Heart right ventricle (tissue), 16 donors: Measurements from ENCODE around the gene THBD. TPM values are rescaled to one million over a fixed set of nuclear protein-coding genes. Genes with fewer than 3 reads are reported as not detected.
A peak's percentile ranks its signal among the peaks of the same experiment; 100 is the strongest.

ENCODE experiments used
- ATAC-seq, 8 donors: fragments of 200-7000 bp; cut with Tn5 transposase; one replicate each; pipeline ENCODE4 v1.9.1; 2020; ENCODE audit warnings: mild to moderate bottlenecking in 8 of 8, moderate library complexity in 8 of 8, moderate number of reproducible peaks in 1 of 8
- DNase-seq, 2 donors: peaks; one replicate each; pipeline ENCODE4 v3.0.0-alpha.2; 2020
- H3K27ac ChIP-seq, 10 donors: fragments of 200-600 bp; sonication (generic) in 2 of 10; one replicate each; pipeline versions ENCODE4 v1.5.0 to v1.8.0; 2020 to 2022; ENCODE audit warnings: mild to moderate bottlenecking in 3 of 10
- H3K27me3 ChIP-seq, 7 donors: fragments of 200-600 bp; one replicate each; pipeline ENCODE4 v1.8.0; 2021 to 2022; ENCODE audit warnings: mild to moderate bottlenecking in 2 of 7
- H3K36me3 ChIP-seq, 9 donors: fragments of 200-600 bp; sonication (generic) in 1 of 9; one replicate each; pipeline versions ENCODE4 v1.5.0 to v1.8.0; 2020 to 2022; ENCODE audit warnings: mild to moderate bottlenecking in 2 of 9
- H3K4me1 ChIP-seq, 9 donors: fragments of 200-600 bp; sonication (generic) in 1 of 9; one replicate each; pipeline versions ENCODE4 v1.5.0 to v1.8.0; 2020 to 2022; ENCODE audit warnings: mild to moderate bottlenecking in 4 of 9
- H3K4me3 ChIP-seq, 10 donors: fragments of 200-600 bp; sonication (generic) in 2 of 10; one replicate each; pipeline versions ENCODE4 v1.5.0 to v1.8.0; 2020 to 2022; ENCODE audit warnings: mild to moderate bottlenecking in 7 of 10, moderate library complexity in 2 of 10
- H3K9me3 ChIP-seq, 11 donors: fragments of 200-600 bp in 10 of 11; sonication (generic) in 2 of 11; one replicate each; pipeline versions ENCODE4 v1.5.0 to v1.8.0; 2013 to 2022; ENCODE audit warnings: mild to moderate bottlenecking in 2 of 11, control low read depth in 1 of 11, moderate library complexity in 1 of 11
- CTCF ChIP-seq, 9 donors: fragments of 200-600 bp; sonication (generic) in 2 of 9; IDR thresholded peaks; one replicate each; pipeline versions ENCODE4 v1.5.0 to v1.8.0; 2021 to 2022; ENCODE audit warnings: antibody characterized with exemption in 9 of 9, mild to moderate bottlenecking in 5 of 9, moderate library complexity in 1 of 9
- WGBS, 2 donors: extraction: QIAGEN DNeasy Blood & Tissue Kit; methylation state at CpG; one replicate each; pipeline ENCODE4 v1.1.7; 2013; ENCODE audit warnings: inconsistent platforms in 1 of 2; 5-methylcytosine and 5-hydroxymethylcytosine counted together
- intact Hi-C, 10 donors: fragments of 100-400 bp; cut with DNase I; formaldehyde crosslinking; loops; one replicate each; pipeline versions ENCODE4 v1.11.1 to v1.14.2; 2022
- polyA plus RNA-seq, 2 donors: library from polyadenylated mRNA; stranded (reverse); fragments of 200-250 nt; gene quantifications; one replicate each; pipeline ENCODE4 v1.2.3, GENCODE V29; 2013
- total RNA-seq, 10 donors: library from RNA; stranded (reverse); fragmentation: NEBNext Ultra II Directional in 3 of 10; extraction: Animal tissue kit (Norgen Biotek cat#: 25700) in 3 of 10; gene quantifications; one replicate each; pipeline versions ENCODE4 v1.2.1 to v1.2.4, GENCODE V29; 2021 to 2023
- donor health status: Arrhythmogenic right ventricular cardiomyopathy.
- donor health status: ischemic (EF 13 %, LVEDD 7.1; RV severe dilation, severe dysfunction).
- donor health status: healthy with polysubstance abuse.
- donor health status: DM: no; HTN: yes; CAD: no.
- donor health status: DM: no; HTN: no; CAD: no.
- donor health status: ischemic (EF 25% LVEDD 6.9; RV normal size, moderate dysfunction).
- donor health status: ischemic (EF 25% LVEDD 5.7; RV mildly dilated, moderate dysfunction).
- donor health status: healthy.
- donor health status: DM: yes; HTN: yes; CAD: no.
- donor health status: Ischemic cardiomyopathy.
- donor health status: ischemic (EF 35%, LVEDD 5.7; RV mildly dilated, moderate dysfunction).
- donor health status: nonischemic (EF 11% LVEDD 7.7; RV severe dilation, severe dysfunction).
- donor health status: DM: yes; HTN: yes; CAD: no.
- donor health status: PGD.
- donor health status: ischemic (EF 29% LVEDD 5.4; RV normal size, mild dysfunction).
- donor health status: nonischemic (EF 23%, LVEDD 6.1; RV moderate dilation, normal function).

THBD gene
- total and polyA plus RNA-seq, 12 donors, result 11.1 to 61.0 (median 17.4) TPM

- no peaks in the 10 kb centered on the region for H3K27me3 ChIP-seq
- peak; percentile 24 to 62 (median 48) for ATAC-seq
These were observed 37.5 kb upstream of the THBD start for GRCh38 chr20:23086931-23087411.

GRCh38 chr20:23086056-23086566 is 36.6 kb upstream of the THBD start, which contains the start of gene CD93:
Gene CD93 (minus strand): TSS chr20:23086324. CDS start chr20:23086192, 132 bp downstream.
- H3K9me3 ChIP-seq, result no peaks in the 10 kb centered on the region

More at GRCh38 chr20:23086931-23087411, 37.5 kb upstream of the THBD start:
- Histone ChIP-seq H3K4me3 (peak overlapping the region in 8 of 10 donors; percentile 1 to 73 (median 60)), H3K36me3 (peaks cover 0 to 9% (median 0%) of the 10 kb centered on the region in 9 donors), H3K9me3 (no peaks in the 10 kb centered on the region), H3K27ac (peak overlapping the region; percentile 91 to 99 (median 97)), H3K4me1 (peaks cover 4 to 47% (median 27%) of the 10 kb centered on the region in 9 donors)
- DNase-seq, result peak; percentile 64 to 78
- TF ChIP-seq CTCF (IDR thresholded peaks at IDR 0.05), result no peak
- WGBS, 2 donors, result 46 to 60% methylated on average over 14 of the region's 14 CpGs
- intact Hi-C loops, result loop anchor here in 3 of 10 donors (1.0 to 5.0 kb wide), 4 partner anchors 17 to 55 kb away; no protein-coding TSS in a partner anchor

GRCh38 chr20:23085436-23086055 is 36.1 kb upstream of the THBD start:
- H3K27me3 ChIP-seq, result no peaks in the 10 kb centered on the region
- peak in 1 of 2 donors; percentile 33 for DNase-seq
- peak overlapping the region; percentile 47 to 73 (median 58) for H3K4me3 ChIP-seq
- 57 to 71% methylated on average over 23 of the region's 23 CpGs for WGBS, 2 donors
- peaks cover 0 to 52% (median 40%) of the 10 kb centered on the region in 9 donors for H3K4me1 ChIP-seq
- peak in 7 of 8 donors; percentile 1 to 12 (median 5) for ATAC-seq
- intact Hi-C loops, result loop anchor here in 3 of 10 donors (1.0 to 5.0 kb wide), 4 partner anchors 19 to 57 kb away; no protein-coding TSS in a partner anchor
- peaks cover 0 to 23% (median 0%) of the 10 kb centered on the region in 9 donors for H3K36me3 ChIP-seq
- H3K9me3 ChIP-seq, result no peaks in the 10 kb centered on the region
- peak overlapping the region; percentile 91 to 99 (median 97) for H3K27ac ChIP-seq
- TF ChIP-seq CTCF (IDR thresholded peaks at IDR 0.05), result no peak

More at GRCh38 chr20:23086056-23086566, 36.6 kb upstream of the THBD start, which contains the start of gene CD93:
- Histone ChIP-seq H3K4me1 (peaks cover 0 to 49% (median 36%) of the 10 kb centered on the region in 9 donors), H3K36me3 (peaks cover 0 to 18% (median 0%) of the 10 kb centered on the region in 9 donors), H3K4me3 (peak within 1 kb of the TSS; percentile 47 to 73 (median 58)), H3K27ac (peak within 1 kb of the TSS; percentile 91 to 99 (median 97)), H3K27me3 (no peaks in the 10 kb centered on the region)
- no peak for TF ChIP-seq CTCF (IDR thresholded peaks at IDR 0.05)
- intact Hi-C loops, result loop anchor here in 3 of 10 donors (1.0 to 5.0 kb wide), 4 partner anchors 18 to 56 kb away; no protein-coding TSS in a partner anchor
- WGBS, 2 donors, result 31 to 46% methylated on average over 28 of the region's 28 CpGs
- ATAC-seq, result peak; percentile 68 to 82 (median 77)
- DNase-seq, result peak; percentile 58 to 78

- ATAC-seq (peak; percentile 8 to 63 (median 26)), DNase-seq (peak; percentile 43 to 46)
- H3K36me3 ChIP-seq, result peaks cover 0 to 25% (median 0%) of the 10 kb centered on the region in 9 donors
- H3K27ac ChIP-seq, result peak overlapping the region; percentile 91 to 99 (median 97)
- intact Hi-C loops, result loop anchor here in 5 of 10 donors (5.0 kb wide), 5 partner anchors 33 to 92 kb away; no protein-coding TSS in a partner anchor
- peak overlapping the region; percentile 47 to 73 (median 58) for H3K4me3 ChIP-seq
- no peak for TF ChIP-seq CTCF (IDR thresholded peaks at IDR 0.05)
- H3K27me3 ChIP-seq, result no peaks in the 10 kb centered on the region
- 56 to 57% methylated on average over 24 of the region's 24 CpGs for WGBS, 2 donors
- H3K4me1 ChIP-seq, result peaks cover 0 to 59% (median 46%) of the 10 kb centered on the region in 9 donors
- no peaks in the 10 kb centered on the region for H3K9me3 ChIP-seq
These were observed 35.4 kb upstream of the THBD start for GRCh38 chr20:23084845-23085365.
